ENCODE measurements around the gene TREML2.

GRCh38 chr6:41184761-41185160 is 16.2 kb downstream of the TREML2 start:
- no peak for TF ChIP-seq REST (IDR thresholded peaks at IDR 0.05; ENCODE audit: low read depth, low read length)
- no peak for TF ChIP-seq TAF1 (IDR thresholded peaks at IDR 0.05; ENCODE audit: borderline replicate concordance, low read depth, low read length)
- no peak for TF ChIP-seq MXI1 (IDR thresholded peaks at IDR 0.05; ENCODE audit: low read depth, low read length)
- TF ChIP-seq FOXM1 (IDR thresholded peaks at IDR 0.05; ENCODE audit: low read depth) = no peak
- no peak for TF ChIP-seq CTCF (IDR thresholded peaks at IDR 0.05)
- no peak for TF ChIP-seq USF1 (IDR thresholded peaks at IDR 0.05; ENCODE audit: borderline replicate concordance, low read depth)
- no peak for TF ChIP-seq POLR2AphosphoS5 (IDR thresholded peaks at IDR 0.05; ENCODE audit: low read depth, low read length)
- TF ChIP-seq RXRA (IDR thresholded peaks at IDR 0.05; ENCODE audit: borderline replicate concordance, low read depth) = no peak
- no peak for TF ChIP-seq RCOR1 (IDR thresholded peaks at IDR 0.05; ENCODE audit: low read length)
